HCT116 (cell line): ENCODE data around the gene MRPL49. TPM values are rescaled to one million over a fixed set of nuclear protein-coding genes. Genes with fewer than 3 reads are reported as not detected.
A peak's percentile ranks its signal among the peaks of the same experiment; 100 is the strongest.

Source experiments
- ATAC-seq: fragments of 200-7000 bp; cut with Tn5 transposase; 2 replicates; pipeline ENCODE4 v1.9.1; 2020; ENCODE audit warnings: mild to moderate bottlenecking, moderate library complexity
- BruUV-seq: library from RNA; stranded (reverse); fragments of 400-500 nt; replicated peaks from 2 replicates; lab custom pipeline; 2021; lab: Mats Ljungman, UMichigan
- CTCF ChIA-PET: fragments of 300-600 bp; sonication (Branson Sonifier 250); formaldehyde crosslinking; loops from one replicate; lab custom pipeline; 2021; ENCODE audit warnings: antibody characterized with exemption; lab: Charles Lee
- POLR2A ChIA-PET: fragments of 300-600, 350-600 bp; sonication (Branson Sonifier 250); formaldehyde crosslinking; loops from one replicate; lab custom pipeline; 2021; ENCODE audit warnings: antibody characterized with exemption; lab: Charles Lee
- RAD21 ChIA-PET, 2 experiments: fragments of 300-600 bp; sonication (Branson Sonifier 250); formaldehyde crosslinking; loops; one replicate each; lab custom pipeline; 2023; ENCODE audit warnings: low total read pairs in 2 of 2; ENCODE audit not compliant: uncharacterized antibody in 2 of 2, unreplicated experiment in 2 of 2, low non-redundant PET in 1 of 2; lab: Charles Lee
- DNase-seq: peaks from one replicate; pipeline ENCODE4 v3.0.0-alpha.2; 2010; ENCODE audit warnings: low read depth, low spot score
- H2AFZ ChIP-seq: fragments of 200-600 bp; shearing (Covaris generic), sonication (generic); 2 replicates; pipeline ENCODE4 v1.6.1; 2017; ENCODE audit warnings: low read depth, mixed run types, mixed read lengths, antibody characterized with exemption, low read length; ENCODE audit not compliant: poor library complexity, severe bottlenecking
- H3K27ac ChIP-seq: 2 replicates; pipeline ENCODE4 v1.5.1; 2012; ENCODE audit warnings: low read depth, low read length
- H3K27me3 ChIP-seq: fragments of 200-600 bp; sonication (generic); 2 replicates; pipeline ENCODE4 v1.6.1; 2016; ENCODE audit warnings: mixed run types, low read length, mixed read lengths; ENCODE audit not compliant: insufficient read depth
- H3K36me3 ChIP-seq, 2 experiments: fragments of 200-500 bp in 1 of 2; fragments of 200-600 bp in 1 of 2; sonication (Bioruptor generic) in 1 of 2; sonication (generic) in 1 of 2; 2 replicates each; pipeline versions ENCODE4 v1.5.1 to v1.6.1; 2014 to 2016; ENCODE audit warnings: low read length in 2 of 2, inconsistent platforms in 1 of 2, mixed read lengths in 1 of 2, mixed run types in 1 of 2; ENCODE audit not compliant: insufficient read depth in 2 of 2, control insufficient read depth in 1 of 2
- H3K4me1 ChIP-seq, 2 experiments: fragments of 200-600 bp in 1 of 2; sonication (generic) in 1 of 2; 2 replicates each; pipeline versions ENCODE4 v1.5.1 to v1.6.1; 2012 to 2017; ENCODE audit warnings: low read length in 2 of 2, inconsistent platforms in 1 of 2, mild to moderate bottlenecking in 1 of 2, mixed read lengths in 1 of 2, mixed run types in 1 of 2, moderate library complexity in 1 of 2; ENCODE audit not compliant: insufficient read depth in 2 of 2, control insufficient read depth in 1 of 2
- H3K4me2 ChIP-seq: fragments of 200-600 bp; sonication (generic); 2 replicates; pipeline ENCODE4 v1.6.1; 2017; ENCODE audit warnings: mixed run types, low read length, mixed read lengths
- H3K4me3 ChIP-seq, 2 experiments: fragments of 200-600 bp in 1 of 2; sonication (generic) in 1 of 2; replicated peaks in 1 of 2; 2 replicates each; pipeline ENCODE4 v1.5.1; 2011 to 2016; ENCODE audit warnings: low read length in 2 of 2, control low read depth in 1 of 2, low read depth in 1 of 2, mild to moderate bottlenecking in 1 of 2, mixed read lengths in 1 of 2, mixed run types in 1 of 2
- H3K79me2 ChIP-seq: fragments of 200-600 bp; sonication (generic); 2 replicates; pipeline ENCODE4 v1.6.1; 2017; ENCODE audit warnings: mild to moderate bottlenecking, mixed run types, low read length, moderate library complexity, mixed read lengths; ENCODE audit not compliant: insufficient read depth
- H3K9ac ChIP-seq: fragments of 200-600 bp; sonication (generic); 2 replicates; pipeline ENCODE4 v1.6.1; 2016; ENCODE audit warnings: low read length, mixed read lengths
- H3K9me2 ChIP-seq: fragments of 200-600 bp; sonication (generic), shearing (Covaris generic); 2 replicates; pipeline ENCODE4 v1.6.1; 2017; ENCODE audit warnings: mixed run types, mild to moderate bottlenecking, moderate library complexity; ENCODE audit not compliant: insufficient read depth
- H3K9me3 ChIP-seq, 2 experiments: fragments of 200-500 bp in 1 of 2; fragments of 200-600 bp in 1 of 2; sonication (Bioruptor generic) in 1 of 2; sonication (generic) in 1 of 2; 2 replicates each; pipeline ENCODE4 v1.6.1; 2014 to 2017; ENCODE audit warnings: low read length in 2 of 2, mixed read lengths in 2 of 2, inconsistent platforms in 1 of 2, low read depth in 1 of 2, mild to moderate bottlenecking in 1 of 2, mixed run types in 1 of 2, moderate library complexity in 1 of 2; ENCODE audit not compliant: control insufficient read depth in 1 of 2, insufficient read depth in 1 of 2
- H4K20me1 ChIP-seq: fragments of 200-600 bp; sonication (generic), shearing (Covaris generic); 2 replicates; pipeline ENCODE4 v1.6.1; 2017; ENCODE audit warnings: mixed run types, mild to moderate bottlenecking, moderate library complexity; ENCODE audit not compliant: insufficient read depth
- ELF1 ChIP-seq: IDR thresholded peaks from 2 replicates; pipeline ENCODE4 v1.6.1; 2012; ENCODE audit warnings: low read depth, borderline replicate concordance
- EZH2 ChIP-seq: fragments of 200-600 bp; sonication (generic); IDR thresholded peaks from 2 replicates; pipeline ENCODE4 v1.6.1; 2017; ENCODE audit warnings: antibody characterized with exemption, mixed run types
- EZH2phosphoT487 ChIP-seq: fragments of 200-600 bp; IDR thresholded peaks from 2 replicates; pipeline ENCODE4 v1.6.1; 2018; ENCODE audit warnings: antibody characterized with exemption, borderline replicate concordance
- FOSL1 ChIP-seq: IDR thresholded peaks from 2 replicates; pipeline ENCODE4 v1.6.1; 2012; ENCODE audit warnings: low read depth
- POLR2A ChIP-seq: IDR thresholded peaks from 2 replicates; pipeline ENCODE4 v1.7.0; 2011; ENCODE audit warnings: borderline replicate concordance; ENCODE audit not compliant: insufficient read depth, insufficient read length; ENCODE audit errors: extremely low read depth
- POLR2AphosphoS5 ChIP-seq: IDR thresholded peaks from 2 replicates; pipeline ENCODE4 v1.6.1; 2011; ENCODE audit warnings: mild to moderate bottlenecking, low read depth, low read length, moderate library complexity
- RAD21 ChIP-seq: IDR thresholded peaks from 2 replicates; pipeline ENCODE4 v1.6.1; 2012; ENCODE audit warnings: low read depth, mild to moderate bottlenecking
- SIN3A ChIP-seq: IDR thresholded peaks from 2 replicates; pipeline ENCODE4 v1.6.1; 2012; ENCODE audit warnings: low read depth
- SRF ChIP-seq: IDR thresholded peaks from 2 replicates; pipeline ENCODE4 v1.6.1; 2012; ENCODE audit warnings: low read depth
- TCF7L2 ChIP-seq: IDR thresholded peaks from 2 replicates; pipeline ENCODE4 v1.7.0; 2011; ENCODE audit warnings: borderline replicate concordance, inconsistent platforms; ENCODE audit not compliant: insufficient read depth, insufficient read length; ENCODE audit errors: extremely low read depth
- YY1 ChIP-seq: IDR thresholded peaks from 2 replicates; pipeline ENCODE4 v1.6.1; 2011; ENCODE audit warnings: low read length, low read depth, moderate library complexity, mild to moderate bottlenecking; ENCODE audit not compliant: insufficient replicate concordance; ENCODE audit errors: extremely low read depth
- intact Hi-C: fragments of 100-400 bp; cut with micrococcal nuclease; formaldehyde crosslinking; loops from 2 replicates; pipeline ENCODE4 v1.10.0; 2022
- total RNA-seq: library from RNA; stranded (reverse); gene quantifications from one replicate; pipeline ENCODE4 v1.2.1, GENCODE V29; 2021; ENCODE audit not compliant: unreplicated experiment
- TF ChIP-seq, protein P1 (sequence below): IDR thresholded peaks from 2 replicates; pipeline ENCODE4 v1.6.1; 2012
- TF ChIP-seq, protein P2 (sequence below): IDR thresholded peaks from 2 replicates; pipeline ENCODE4 v1.6.1; 2011; ENCODE audit warnings: mild to moderate bottlenecking, low read length, moderate library complexity; ENCODE audit not compliant: insufficient replicate concordance; ENCODE audit errors: extremely low read depth
- TF ChIP-seq, protein P3 (sequence below): IDR thresholded peaks from 2 replicates; pipeline ENCODE4 v1.6.1; 2012

MRPL49 gene
- total RNA-seq, 1 experiment from 2014 or later, result 77.5 TPM

DNA sequence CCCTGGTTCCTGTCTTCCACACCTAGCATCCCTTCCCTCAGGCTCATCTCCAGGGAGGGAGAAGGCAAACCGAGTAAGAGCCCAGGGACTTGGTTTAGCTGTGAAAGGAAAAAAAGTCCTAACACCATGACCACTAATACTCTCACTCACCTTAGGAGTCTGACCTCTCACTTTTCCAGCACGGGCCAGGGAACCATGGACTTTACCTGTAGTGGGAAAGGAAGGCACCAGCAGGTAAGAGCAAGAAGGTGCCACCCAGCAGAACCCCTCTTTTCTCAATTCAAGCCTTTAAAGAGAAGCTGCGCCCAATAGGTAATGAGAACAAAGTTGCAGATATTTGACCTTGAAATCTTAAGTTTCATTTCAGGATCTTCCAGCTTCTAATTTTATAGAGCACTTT is 1.3 kb upstream of the MRPL49 start:
- Histone ChIP-seq H4K20me1 (no peaks in the 10 kb centered on the region; the same call in 1 of the 2 replicates), H3K9me3 (no peaks in the 10 kb centered on the region), H3K4me2 (peak overlapping the region; percentile 91), H3K4me1 (peaks cover 16 to 32% of the 10 kb centered on the region in 2 experiments; a peak in 3 of 4 replicates), H3K9ac (peak overlapping the region; percentile 93), H3K27ac (peak overlapping the region; percentile 94), H2AFZ (no peak overlapping the region), H3K36me3 (peaks cover 21 to 51% of the 10 kb centered on the region in 2 experiments), H3K9me2 (no peaks in the 10 kb centered on the region), H3K79me2 (peaks cover 74% of the 10 kb centered on the region), H3K4me3 (peak overlapping the region; percentile 72 to 91), H3K27me3 (no peaks in the 10 kb centered on the region)
- ChIA-PET RAD21 (no interaction called here), POLR2A (interaction anchor here (2.9 kb wide), 1 partner anchor 14 kb away, joined by 52 read pairs; the partner anchor contains the start of gene SYVN1), CTCF (interaction anchor here (2.0 kb wide), 1 partner anchor 9 kb away, joined by 5 read pairs; the partner anchor contains the start of gene TM7SF2)
- intact Hi-C loops, result no loop called here
- TF ChIP-seq, protein P1, sequence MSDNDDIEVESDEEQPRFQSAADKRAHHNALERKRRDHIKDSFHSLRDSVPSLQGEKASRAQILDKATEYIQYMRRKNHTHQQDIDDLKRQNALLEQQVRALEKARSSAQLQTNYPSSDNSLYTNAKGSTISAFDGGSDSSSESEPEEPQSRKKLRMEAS, result no peak
- TF ChIP-seq YY1, result no peak
- TF ChIP-seq, protein P2, sequence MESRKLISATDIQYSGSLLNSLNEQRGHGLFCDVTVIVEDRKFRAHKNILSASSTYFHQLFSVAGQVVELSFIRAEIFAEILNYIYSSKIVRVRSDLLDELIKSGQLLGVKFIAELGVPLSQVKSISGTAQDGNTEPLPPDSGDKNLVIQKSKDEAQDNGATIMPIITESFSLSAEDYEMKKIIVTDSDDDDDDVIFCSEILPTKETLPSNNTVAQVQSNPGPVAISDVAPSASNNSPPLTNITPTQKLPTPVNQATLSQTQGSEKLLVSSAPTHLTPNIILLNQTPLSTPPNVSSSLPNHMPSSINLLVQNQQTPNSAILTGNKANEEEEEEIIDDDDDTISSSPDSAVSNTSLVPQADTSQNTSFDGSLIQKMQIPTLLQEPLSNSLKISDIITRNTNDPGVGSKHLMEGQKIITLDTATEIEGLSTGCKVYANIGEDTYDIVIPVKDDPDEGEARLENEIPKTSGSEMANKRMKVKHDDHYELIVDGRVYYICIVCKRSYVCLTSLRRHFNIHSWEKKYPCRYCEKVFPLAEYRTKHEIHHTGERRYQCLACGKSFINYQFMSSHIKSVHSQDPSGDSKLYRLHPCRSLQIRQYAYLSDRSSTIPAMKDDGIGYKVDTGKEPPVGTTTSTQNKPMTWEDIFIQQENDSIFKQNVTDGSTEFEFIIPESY, result no peak
- no peak for TF ChIP-seq POLR2AphosphoS5
- no peak for TF ChIP-seq SIN3A
- no peak for TF ChIP-seq EZH2phosphoT487
- no peak for TF ChIP-seq FOSL1
- TF ChIP-seq TCF7L2, result no peak
- TF ChIP-seq ELF1, result no peak
- TF ChIP-seq SRF, result no peak
- TF ChIP-seq, protein P3, sequence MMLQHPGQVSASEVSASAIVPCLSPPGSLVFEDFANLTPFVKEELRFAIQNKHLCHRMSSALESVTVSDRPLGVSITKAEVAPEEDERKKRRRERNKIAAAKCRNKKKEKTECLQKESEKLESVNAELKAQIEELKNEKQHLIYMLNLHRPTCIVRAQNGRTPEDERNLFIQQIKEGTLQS, result no peak
- TF ChIP-seq EZH2, result no peak
- no peak for TF ChIP-seq RAD21
- no peak for TF ChIP-seq POLR2A
- ATAC-seq (no peak), DNase-seq (no peak)
- BruUV-seq, result no TSS peak
